Measurements from ENCODE around the gene SERPINA6.
"Not testable (repeated sequence)": the region's sequence is repeated elsewhere in the genome, so short reads cannot be mapped to it uniquely, and the experiment has no call there.

- not testable (repeated sequence) for TF ChIP-seq CTCF, POLR2A, EP300, POLR2AphosphoS5 (IDR thresholded peaks at IDR 0.05)
Observed at GRCh38 chr14:94264195-94264594, 58.9 kb downstream of the SERPINA6 start.

Measured in stomach (tissue), 4 donors.